NCI-H2107 treated with DMSO at 0.1 percent for 48 hours (cell line): Measurements from ENCODE around the gene ECE1.
"Not testable (repeated sequence)": the region's sequence is repeated elsewhere in the genome, so short reads cannot be mapped to it uniquely, and the experiment has no call there.

ENCODE experiments used
- DNase-seq: peaks from one replicate; lab custom pipeline; 2025; ENCODE audit not compliant: unreplicated experiment; lab: John Stamatoyannopoulos, UW

The ECE1 gene

GRCh38 chr1:21232044-21232443 is 58.2 kb downstream of the ECE1 start:
- peak; percentile 49 for DNase-seq

GRCh38 chr1:21229246-21230000 is 60.8 kb downstream of the ECE1 start:
- DNase-seq: no peak

DNA sequence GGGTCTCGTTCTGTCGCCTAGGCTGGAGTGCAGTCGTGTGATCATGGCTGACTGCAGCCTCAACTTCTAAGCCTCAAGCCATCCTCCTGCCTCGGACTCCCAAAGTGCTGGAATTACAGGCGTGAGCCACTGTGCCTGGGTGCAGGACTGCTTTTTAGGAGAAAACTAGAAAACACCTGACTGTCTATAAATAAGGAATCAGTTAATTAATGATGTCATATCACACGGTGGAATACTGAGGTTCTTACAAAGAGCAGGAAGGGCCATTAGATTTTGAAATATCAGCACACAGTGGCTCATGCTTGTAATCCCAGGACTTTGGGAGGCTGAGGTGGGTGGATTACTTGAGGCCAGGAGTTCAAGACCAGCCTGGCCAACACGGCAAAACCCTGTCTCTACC is 62.0 kb downstream of the ECE1 start:
- not testable (repeated sequence) for DNase-seq

GRCh38 chr1:21225065-21225464 is 65.2 kb downstream of the ECE1 start:
- DNase-seq: no peak

- no peak for DNase-seq
Observed at GRCh38 chr1:21220815-21221214, 69.4 kb downstream of the ECE1 start.

- DNase-seq: no peak
Observed at GRCh38 chr1:21219674-21220073, 70.6 kb downstream of the ECE1 start.

DNA sequence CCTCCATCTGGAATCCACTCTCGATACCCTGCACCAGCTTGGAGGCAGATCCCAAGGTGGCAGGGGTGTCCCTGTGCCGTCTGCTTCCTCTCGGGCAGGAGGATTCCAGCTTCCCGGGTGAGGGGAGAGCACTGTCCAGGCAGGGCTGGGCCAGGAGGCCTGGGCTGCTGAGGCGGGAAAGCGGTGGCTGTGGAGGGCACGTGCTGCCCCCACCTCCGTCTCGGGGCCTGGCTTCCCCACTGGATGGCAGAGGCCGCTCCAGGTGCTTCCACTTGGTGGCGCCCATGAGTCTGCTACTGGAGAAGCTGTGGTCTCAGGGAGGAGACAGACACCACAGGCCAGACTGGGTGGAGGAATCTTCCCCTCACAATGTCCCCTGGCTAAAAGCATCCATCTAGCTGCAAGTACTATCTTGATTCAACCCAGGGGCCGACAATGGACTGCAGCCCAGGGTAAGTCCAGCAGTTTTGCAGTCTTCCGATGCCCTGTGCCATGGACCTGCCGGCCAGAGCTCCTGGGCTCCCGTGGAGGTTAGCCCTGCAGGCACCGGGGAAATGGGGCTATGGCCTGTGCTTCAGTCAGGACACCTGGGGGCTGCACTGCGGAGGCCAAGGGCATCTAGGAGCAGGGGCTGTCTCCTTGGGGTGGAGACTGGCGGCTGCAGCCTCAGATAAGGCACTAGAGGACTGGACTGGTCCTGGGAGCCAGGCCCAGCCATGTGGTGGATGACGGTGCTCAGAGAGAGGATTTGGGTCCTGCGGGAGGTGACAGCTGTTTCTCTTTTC is 72.3 kb downstream of the ECE1 start:
- no peak for DNase-seq

- DNase-seq: no peak
Observed at GRCh38 chr1:21216835-21217811, 73.1 kb downstream of the ECE1 start.

DNA sequence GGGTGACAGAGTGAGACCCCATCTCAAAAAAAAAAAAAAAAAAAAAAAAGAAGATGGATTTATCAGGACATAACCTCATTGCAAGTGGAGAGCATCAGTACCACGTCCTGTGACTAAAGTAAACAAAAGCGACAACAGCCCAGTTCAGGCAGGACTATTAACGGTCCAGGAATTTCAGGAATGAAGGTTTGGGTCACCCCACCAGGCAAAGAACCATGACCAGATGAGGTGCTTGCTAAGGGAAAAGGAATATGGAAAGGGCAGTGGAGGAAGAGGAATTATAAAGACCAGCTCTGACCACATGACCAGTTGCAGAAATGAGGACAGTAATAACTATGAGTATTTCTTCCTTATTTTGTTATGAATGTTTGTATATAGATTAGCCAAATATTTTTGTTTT is 78.1 kb downstream of the ECE1 start:
- DNase-seq: no peak

GRCh38 chr1:21208137-21208700 is 82.0 kb downstream of the ECE1 start:
- DNase-seq: not testable (repeated sequence)

- DNase-seq: no peak
Observed at GRCh38 chr1:21206117-21206516, 84.1 kb downstream of the ECE1 start.

GRCh38 chr1:21205416-21205815 is 84.8 kb downstream of the ECE1 start:
- no peak for DNase-seq

DNA sequence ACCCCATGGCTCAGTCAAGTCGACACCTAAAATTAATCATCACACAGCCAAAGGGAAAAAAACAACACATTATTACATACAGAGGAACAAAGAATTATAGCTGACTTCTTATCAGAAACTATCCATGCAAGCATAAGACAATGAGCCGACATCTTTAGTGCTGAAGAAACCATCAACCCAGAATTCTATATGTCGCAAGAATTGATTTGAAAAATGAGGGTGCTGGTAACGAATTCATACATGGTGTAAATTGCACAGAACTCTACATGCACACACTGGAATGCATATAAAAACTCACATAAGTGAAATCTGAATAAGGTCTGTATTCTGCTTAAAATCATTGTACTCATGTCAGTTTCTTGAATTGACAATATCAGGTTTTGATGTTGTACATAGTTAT is 88.6 kb downstream of the ECE1 start:
- no peak for DNase-seq

DNA sequence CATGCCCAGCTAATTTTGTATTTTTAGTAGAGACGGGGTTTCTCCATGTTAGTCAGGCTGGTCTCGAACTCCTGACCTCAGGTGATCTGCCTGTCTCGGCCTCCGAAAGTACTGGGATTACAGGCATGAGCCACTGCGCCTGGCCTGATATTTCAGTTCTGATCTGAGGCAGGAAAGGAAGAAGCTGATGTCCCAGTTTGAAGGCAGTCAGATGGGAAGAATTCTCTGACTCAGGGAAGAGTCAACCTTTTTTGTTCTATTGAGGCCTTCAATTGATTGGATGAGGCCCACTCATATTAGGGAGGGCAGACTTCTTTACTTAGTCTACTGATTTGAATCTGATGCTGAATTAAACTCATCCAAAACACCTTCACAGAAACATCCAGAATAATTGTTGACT is 89.0 kb downstream of the ECE1 start:
- DNase-seq: not testable (repeated sequence)

GRCh38 chr1:21200767-21201166 is 89.5 kb downstream of the ECE1 start:
- no peak for DNase-seq

- no peak for DNase-seq
Observed at GRCh38 chr1:21198929-21199328, 91.3 kb downstream of the ECE1 start.

- no peak for DNase-seq
Observed at GRCh38 chr1:21192871-21193270, 97.4 kb downstream of the ECE1 start.

GRCh38 chr1:21192284-21192683 is 98.0 kb downstream of the ECE1 start:
- no peak for DNase-seq

- not testable (repeated sequence) for DNase-seq
Observed at GRCh38 chr1:21190771-21191170, 99.5 kb downstream of the ECE1 start.

GRCh38 chr1:21189906-21190500 is 100.3 kb downstream of the ECE1 start:
- DNase-seq: no peak

GRCh38 chr1:21189421-21189820 is 100.8 kb downstream of the ECE1 start:
- DNase-seq: no peak
